ENCODE results near the gene KLC3.

Gene KLC3

GRCh38 chr19:45347570-45348366 lies 7.2 kb downstream of the KLC3 start:
- no peak for TF ChIP-seq CTCF (IDR thresholded peaks at IDR 0.05; ENCODE audit: control insufficient read depth, insufficient read depth, low read depth, low read length, missing control alignments)
- H3K4me3 ChIP-seq (ENCODE audit: control insufficient read depth, low read depth, low read length): no peak overlapping the region
- DNase-seq (ENCODE audit: low read depth): no peak

GRCh38 chr19:45348367-45349125 lies 8.0 kb downstream of the KLC3 start:
- no peak for DNase-seq (ENCODE audit: low read depth)
- no peak overlapping the region for H3K4me3 ChIP-seq (ENCODE audit: control insufficient read depth, low read depth, low read length)
- no peak for TF ChIP-seq CTCF (IDR thresholded peaks at IDR 0.05; ENCODE audit: control insufficient read depth, insufficient read depth, low read depth, low read length, missing control alignments)

- no peak for DNase-seq (ENCODE audit: low read depth)
- no peak overlapping the region for H3K4me3 ChIP-seq (ENCODE audit: control insufficient read depth, low read depth, low read length)
- no peak for TF ChIP-seq CTCF (IDR thresholded peaks at IDR 0.05; ENCODE audit: control insufficient read depth, insufficient read depth, low read depth, low read length, missing control alignments)
Measured at GRCh38 chr19:45349126-45349415, 8.5 kb downstream of the KLC3 start.

GRCh38 chr19:45349430-45349941 lies 8.9 kb downstream of the KLC3 start:
- TF ChIP-seq CTCF (IDR thresholded peaks at IDR 0.05; ENCODE audit: control insufficient read depth, insufficient read depth, low read depth, low read length, missing control alignments): no peak
- H3K4me3 ChIP-seq (ENCODE audit: control insufficient read depth, low read depth, low read length): no peak overlapping the region
- no peak for DNase-seq (ENCODE audit: low read depth)

- no peak for TF ChIP-seq CTCF (IDR thresholded peaks at IDR 0.05; ENCODE audit: control insufficient read depth, insufficient read depth, low read depth, low read length, missing control alignments)
- no peak overlapping the region for H3K4me3 ChIP-seq (ENCODE audit: control insufficient read depth, low read depth, low read length)
- no peak for DNase-seq (ENCODE audit: low read depth)
Measured at GRCh38 chr19:45350477-45351058, 10.0 kb downstream of the KLC3 start.

GRCh38 chr19:45351401-45351952 lies 10.9 kb downstream of the KLC3 start:
- no peak for TF ChIP-seq CTCF (IDR thresholded peaks at IDR 0.05; ENCODE audit: control insufficient read depth, insufficient read depth, low read depth, low read length, missing control alignments)

More at GRCh38 chr19:45351401-45351952, 10.9 kb downstream of the KLC3 start:
- no peak overlapping the region for H3K4me3 ChIP-seq (ENCODE audit: control insufficient read depth, low read depth, low read length)
- DNase-seq (ENCODE audit: low read depth): no peak

All from AG09309 (cell line).